GM19035 (cell line): ENCODE data around the gene KCNK1.
"Not testable (repeated sequence)": the region's sequence is repeated elsewhere in the genome, so short reads cannot be mapped to it uniquely, and the experiment has no call there.

Source experiments
- ATAC-seq: cut with Tn5 transposase; IDR thresholded peaks from one replicate; pipeline ENCODE4 v1.9.1; 2021; ENCODE audit not compliant: unreplicated experiment

KCNK1 gene

DNA sequence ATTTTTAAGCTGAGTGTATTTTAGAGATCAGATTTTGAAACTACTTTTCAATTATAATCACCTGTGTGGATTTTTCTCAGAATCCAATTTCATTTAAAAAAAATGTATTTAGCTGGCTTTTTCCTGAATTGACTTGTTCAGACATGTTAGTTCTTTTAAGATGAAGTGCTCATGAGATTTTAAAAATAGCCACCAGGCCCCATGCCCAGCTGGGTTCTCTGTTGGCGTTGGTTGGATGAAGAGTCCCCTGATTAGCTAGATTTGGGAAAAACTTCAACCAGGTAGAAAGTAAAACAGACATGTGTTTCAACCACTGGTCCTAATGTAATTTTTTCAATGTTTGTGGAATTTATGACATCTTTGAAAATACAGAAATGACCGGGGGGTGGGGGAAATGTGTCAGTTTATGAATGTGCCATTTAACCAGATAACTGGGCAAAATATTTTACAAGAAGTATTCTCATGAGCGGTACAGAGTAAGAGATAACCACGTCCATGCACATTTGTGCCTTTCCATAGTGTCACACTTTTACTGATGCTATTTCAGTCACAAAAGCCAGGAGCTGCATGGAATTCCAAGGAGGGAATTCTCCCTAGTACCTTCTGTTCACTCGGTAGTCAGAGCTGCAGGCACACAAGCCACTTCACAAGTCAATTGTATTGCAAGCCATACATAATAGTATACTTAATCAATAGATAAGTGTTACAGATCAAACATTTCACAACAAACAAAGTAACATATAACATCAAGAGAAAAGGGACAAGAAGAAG, 51.1 kb downstream of the KCNK1 start:
- no peak for ATAC-seq

DNA sequence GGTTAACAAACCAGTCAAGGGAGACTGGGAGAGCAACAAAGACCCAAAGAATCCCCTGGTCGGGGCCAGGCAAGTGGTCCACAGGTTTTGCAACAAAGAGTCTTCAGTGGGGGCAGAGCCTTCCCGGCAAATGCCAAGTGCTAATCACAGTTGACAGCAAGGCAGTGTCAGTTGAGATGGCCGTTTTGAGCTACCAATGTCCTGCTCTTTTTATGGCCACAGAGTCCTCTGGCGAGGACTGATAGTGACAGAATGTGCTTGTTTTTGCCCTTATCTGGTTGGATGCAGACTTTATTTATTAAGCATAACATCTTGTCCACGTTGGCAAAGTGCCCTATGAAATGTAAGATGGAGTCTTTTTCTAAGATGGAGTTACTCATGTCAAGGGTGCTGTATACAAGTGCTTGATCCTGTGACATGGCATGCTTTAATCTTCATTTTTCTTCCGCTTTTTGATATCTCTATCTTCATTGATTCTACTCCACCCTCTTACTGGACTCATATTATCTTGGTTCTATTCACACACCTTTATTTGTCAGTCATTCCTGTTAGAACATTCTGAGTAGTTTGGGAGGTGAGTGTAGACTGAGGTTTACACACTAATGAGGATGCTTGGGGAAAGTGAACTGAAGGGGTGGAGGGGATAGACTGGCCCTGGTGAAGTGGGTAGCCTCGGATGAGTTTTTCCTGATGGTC, 51.8 kb downstream of the KCNK1 start:
- ATAC-seq = no peak

DNA sequence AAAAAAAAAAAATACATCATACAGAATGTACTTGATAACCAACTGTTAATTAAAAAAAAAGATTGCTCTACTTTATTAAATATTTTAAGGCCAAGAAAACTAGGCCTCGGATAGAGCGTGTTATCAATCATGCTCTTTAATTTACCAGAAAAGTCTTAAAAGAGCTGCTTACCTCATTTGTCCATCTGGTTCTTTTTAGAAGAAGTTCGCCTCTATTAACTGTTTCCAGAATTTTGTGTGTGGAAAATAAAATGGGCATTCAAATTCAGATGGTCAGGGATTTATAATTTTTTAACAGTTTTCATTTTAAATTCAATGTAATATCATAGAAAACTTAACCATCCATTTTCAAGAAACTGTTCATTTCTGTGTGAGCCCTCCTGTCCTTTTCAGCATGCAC, 53.8 kb downstream of the KCNK1 start:
- no peak for ATAC-seq

DNA sequence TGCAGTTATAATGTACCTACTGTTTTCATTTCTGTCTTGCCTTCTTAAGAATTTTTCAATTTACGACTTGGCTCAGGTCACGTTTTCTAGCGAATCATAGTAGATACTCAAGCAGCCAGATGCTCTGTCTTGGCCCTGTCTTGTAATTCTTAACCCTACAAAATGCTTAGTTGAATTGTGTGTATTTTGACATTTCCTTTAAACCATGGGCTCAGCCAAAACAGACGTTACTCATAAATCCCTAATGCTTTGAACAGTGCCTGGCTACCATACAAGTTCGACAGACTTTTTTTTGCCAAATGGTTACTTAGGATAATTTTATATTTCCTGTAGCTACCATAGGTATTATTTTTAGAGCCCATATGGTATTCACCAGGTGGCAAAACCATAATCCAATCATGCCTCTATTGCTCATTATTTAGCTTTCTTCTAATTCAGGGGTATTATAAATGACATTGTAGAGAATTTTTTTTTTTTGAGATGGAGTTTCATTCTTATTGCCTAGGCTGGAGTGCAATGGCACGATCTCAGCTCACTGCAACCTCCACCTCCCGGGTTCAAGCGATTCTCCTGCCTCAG, 54.3 kb downstream of the KCNK1 start:
- ATAC-seq = no peak

DNA sequence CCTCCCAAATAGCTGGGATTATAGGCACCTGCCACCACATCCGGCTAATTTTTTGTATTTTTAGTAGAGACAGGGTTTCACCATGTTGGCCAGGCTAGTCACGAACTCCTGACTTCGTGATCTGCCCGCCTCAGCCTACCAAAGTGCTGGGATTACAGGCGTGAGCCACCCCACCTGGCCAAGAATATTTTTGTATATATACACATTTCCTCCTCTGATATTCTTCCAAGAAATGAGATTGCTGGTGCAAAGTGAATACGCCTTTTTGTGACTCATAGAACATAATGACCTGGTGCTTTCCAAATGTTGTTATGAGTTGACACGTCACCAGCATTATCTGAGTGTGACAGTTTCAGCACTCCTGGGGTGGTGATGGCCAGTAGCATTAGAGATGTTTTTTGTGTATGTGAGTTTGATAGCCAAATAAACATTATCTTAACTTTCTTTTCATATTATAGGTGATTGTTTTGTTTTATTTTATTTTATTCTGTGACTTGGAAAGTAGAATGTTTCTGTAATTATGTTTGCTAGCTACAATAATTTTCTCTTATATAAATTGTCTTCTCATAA, 54.9 kb downstream of the KCNK1 start:
- ATAC-seq = peak; percentile 71

DNA sequence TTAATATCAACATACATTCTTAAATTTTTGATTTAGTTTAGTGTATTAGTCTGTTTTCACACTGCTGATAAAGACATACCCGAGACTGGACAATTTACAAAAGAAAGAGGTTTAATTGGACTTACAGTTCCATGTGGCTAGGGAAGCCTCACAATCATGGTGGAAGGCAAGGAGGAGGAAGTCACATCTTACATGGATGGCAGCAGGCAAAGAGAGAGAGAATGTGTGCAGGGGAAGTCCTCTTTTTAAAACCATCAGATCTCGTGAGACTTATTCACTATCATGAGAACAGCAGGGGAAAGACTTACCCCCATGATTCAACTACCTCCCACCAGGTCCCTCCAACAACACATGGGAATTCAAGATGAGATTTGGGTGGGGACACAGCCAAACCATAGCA, 56.5 kb downstream of the KCNK1 start:
- not testable (repeated sequence) for ATAC-seq

DNA sequence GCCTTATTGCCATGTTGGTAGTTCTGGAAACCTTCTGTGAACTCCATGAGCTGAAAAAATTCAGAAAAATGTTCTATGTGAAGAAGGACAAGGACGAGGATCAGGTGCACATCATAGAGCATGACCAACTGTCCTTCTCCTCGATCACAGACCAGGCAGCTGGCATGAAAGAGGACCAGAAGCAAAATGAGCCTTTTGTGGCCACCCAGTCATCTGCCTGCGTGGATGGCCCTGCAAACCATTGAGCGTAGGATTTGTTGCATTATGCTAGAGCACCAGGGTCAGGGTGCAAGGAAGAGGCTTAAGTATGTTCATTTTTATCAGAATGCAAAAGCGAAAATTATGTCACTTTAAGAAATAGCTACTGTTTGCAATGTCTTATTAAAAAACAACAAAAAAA, 57.4 kb downstream of the KCNK1 start:
- ATAC-seq = no peak

DNA sequence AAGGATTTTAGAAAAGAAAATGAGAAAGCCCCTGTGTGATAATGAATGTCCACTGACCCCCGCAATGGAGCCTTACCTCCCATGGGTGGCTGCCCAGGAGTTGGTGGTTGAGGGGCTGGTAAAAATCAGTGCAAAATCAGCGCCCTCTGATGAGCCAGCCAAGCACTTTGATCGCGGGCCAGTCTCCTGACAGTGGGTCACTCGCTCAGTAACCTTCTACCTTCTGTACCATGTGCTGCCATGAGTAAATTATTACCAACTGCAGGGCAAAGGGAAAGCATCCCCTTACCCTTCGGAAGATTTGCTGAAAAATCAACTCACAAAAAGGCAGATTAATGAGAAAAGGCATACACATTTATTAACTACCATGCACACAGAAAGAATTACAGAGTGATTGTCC, 58.8 kb downstream of the KCNK1 start:
- ATAC-seq = no peak

DNA sequence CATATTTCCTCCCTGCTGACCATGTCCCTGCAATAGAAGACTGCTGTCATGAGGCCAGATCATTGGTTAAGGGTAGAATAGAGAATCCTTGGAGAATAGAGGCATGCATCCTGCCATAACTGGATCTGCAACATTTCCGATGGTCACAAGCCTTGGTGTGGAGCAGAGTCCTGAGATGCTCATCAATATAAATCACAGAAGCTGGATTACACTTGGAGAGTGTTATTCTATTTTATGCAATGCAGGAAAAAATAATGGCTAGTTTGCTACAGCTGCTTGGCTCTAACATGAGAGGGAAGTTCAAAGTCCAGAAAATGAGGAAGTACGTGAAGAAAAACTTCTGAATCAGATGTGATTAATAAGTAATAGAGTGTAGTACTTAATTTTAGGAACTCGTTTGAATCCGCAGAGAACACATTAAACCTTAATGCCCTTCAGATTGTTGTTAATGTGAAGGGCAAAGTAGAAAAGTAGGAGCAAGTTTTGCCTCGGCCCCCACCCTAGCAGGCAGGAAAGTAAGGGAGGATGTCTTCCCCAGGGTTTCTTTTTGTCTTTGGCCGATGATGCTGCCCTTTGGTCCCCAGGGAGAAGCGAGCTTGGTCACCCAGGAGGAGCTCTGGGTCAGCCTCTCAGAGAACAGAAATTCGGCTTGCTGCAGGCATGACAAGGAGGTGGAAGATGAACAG, 59.5 kb downstream of the KCNK1 start:
- ATAC-seq = no peak

DNA sequence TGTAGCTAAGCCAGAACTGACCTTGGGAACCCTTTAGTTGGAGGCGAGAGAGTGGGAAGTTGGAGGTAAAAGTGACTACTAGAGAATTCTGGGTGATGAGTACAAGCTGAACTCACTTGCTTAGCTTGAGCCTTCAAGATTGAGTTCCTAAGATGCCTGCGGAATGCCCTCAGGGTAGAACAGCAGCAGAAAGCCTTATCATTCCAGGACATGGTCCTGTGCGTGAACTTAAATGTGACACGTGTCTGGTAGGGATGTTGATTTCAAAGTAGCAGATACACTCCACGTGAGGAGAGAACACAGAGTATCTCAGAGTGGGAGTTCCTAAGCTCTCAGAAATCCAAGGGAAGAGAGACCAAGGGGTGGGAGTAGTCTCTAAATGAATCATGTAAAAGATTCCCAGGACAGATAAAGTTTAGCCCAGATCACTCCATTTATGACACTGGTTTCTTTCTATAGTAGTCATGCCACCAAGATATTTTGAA, 60.1 kb downstream of the KCNK1 start:
- no peak for ATAC-seq

DNA sequence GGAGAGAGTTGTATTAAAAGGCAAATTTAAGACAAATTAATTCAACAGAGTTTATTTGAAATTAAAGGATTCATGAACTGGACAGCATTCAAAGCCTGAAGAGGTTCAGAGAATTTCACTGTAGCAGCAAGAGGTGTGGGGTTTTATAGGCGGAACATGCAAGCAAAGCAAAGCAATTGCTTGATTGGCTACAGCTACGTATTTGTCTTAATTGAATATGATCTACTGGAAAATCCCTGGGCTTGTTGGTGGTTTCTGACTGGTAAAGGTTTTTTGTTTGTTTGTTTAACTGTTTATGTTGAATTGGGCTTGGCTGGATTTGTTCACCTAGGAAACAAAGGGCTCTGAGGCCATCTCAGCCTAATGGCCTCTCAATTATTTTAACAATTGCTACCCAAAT, 61.5 kb downstream of the KCNK1 start:
- ATAC-seq = no peak

DNA sequence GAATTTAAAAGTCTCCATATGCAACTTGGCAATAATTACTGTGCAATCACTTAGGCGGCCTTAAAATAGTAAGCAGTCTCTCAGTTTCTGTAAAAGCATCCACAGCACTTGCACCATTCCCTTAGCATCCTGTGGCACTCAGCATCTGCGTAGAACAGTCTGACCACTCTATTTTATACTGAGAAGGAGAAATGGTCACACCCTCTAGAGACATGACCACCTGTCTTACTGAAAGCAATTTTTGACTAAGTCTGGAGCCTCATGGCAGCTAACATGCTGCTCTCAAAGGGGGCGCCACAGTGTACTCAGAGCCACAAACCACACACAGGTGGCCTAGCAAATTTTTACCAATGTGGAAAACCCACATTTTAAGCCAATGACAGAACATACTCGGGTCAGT, 62.0 kb downstream of the KCNK1 start:
- peak; percentile 89 for ATAC-seq

DNA sequence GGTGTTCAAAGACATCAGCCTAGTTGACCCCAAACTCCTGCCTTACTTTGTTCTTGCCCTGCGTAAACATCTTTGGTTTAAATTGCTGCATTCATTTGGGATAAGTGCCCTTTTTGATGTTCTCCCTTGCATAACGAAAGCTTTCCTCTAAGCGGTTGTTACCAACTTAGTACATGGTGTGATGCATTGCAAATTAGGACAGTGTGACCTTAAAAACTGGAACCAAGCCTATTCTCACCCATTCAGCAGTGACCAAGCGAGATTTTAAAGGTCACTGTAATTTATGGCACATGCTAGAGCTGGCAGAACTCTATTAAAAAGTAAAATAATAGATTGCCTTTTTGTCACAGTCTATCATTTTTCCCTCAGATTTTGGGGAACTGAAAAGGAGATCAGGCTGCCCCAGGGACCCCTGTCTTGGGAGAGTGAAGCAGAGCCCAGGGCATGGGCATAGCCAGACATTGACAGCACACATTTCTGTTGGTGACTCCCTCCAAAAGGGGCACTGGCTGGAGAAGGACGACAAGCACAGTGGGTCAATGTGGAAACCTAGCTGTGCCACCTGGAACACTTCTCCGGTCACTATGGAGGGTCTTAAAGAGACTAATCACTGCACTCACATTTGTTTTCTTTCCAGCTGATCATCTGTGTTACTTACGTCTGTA, 63.9 kb downstream of the KCNK1 start:
- no peak for ATAC-seq

DNA sequence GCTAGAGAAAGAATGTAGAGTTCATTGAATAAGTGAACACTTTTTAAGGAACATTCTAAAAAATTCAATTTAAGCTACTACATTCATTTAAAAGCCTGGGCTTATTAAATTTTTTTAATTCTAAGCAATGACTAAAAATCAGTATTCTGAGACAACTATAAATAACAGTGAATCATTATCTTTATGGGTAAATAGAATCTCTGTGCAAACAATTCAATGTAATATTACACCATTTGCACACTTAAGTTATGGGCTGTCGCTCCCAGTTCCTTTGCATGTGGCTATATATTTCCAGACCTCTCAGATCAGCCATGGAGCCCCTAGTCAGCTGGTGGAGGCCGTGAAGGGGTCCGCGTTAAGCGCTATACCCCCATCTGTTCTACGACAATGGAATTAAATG, 65.1 kb downstream of the KCNK1 start:
- ATAC-seq = no peak

DNA sequence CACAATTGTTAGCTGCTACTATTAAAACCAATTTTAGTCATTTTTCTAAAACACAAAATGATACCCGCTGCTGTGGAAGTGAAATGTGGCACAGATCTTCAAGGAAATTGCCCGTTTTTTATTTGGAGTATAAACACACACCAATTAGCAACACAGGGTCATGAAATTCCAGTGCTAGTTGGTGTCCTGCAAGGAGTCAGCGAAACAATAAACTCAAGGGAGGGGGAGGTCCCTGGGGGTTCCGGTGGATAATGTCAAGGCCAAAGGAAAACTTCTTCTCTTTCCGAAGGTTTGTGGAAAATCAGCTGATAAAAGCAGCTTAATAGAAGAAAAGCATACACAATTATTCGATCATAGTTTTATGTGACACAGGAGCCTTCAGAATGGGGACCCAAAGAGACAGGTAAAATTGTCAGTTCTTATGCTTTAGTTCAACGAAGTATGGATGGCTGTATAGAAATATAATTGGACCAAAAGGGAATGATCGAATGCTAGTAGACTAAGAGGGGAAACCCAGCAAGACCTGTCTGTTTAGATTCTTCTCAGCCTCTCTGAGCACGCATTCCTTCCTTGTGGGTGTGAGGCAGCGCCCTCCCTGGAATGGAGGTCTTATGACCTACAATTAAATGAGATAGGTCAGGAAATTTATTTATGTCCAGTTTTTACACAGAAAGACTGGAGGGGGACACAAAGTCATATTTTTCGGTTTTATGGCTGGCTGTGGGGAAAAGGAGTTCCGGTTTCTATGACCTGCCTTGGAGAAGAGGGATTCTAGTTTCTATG, 65.9 kb downstream of the KCNK1 start:
- no peak for ATAC-seq

DNA sequence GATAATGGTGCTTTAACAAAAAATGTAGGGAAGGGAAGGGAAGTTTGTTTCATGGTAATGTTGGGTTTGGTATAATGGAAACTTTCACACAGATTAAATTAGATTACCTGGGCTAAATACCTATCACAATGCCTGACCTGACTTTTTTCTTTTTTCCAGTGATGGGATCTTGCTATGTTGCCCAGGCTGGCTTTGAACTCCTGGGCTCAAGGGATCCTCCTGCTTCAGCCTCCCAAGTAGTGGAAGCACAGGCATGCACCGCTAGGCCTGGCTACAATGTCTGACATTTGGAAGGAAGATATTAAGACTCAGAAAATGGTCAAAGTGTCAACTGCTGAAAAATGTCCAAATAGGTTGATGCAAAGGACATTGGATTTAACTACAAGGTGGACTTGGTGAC, 67.4 kb downstream of the KCNK1 start:
- ATAC-seq = no peak

DNA sequence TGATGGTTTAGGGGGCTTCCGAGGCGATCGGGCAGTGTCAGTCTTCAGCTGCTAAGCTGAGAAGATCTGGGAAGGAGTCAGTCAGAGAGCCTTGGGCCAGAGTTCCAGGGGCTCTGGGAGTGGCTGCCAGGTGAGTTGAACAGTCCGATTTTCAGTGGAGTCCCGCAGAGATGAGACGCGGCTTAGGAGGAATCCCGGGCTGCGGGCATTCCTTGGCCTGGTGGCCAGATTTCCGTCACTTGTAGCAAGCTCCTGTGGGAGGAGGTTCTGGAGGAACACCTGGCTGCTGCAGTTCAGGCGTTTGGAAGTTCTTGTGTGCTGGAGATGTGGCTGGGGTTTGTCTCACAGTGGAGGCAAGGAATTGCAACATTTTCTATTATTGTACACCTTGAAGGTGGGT, 72.7 kb downstream of the KCNK1 start:
- ATAC-seq = not testable (repeated sequence)

DNA sequence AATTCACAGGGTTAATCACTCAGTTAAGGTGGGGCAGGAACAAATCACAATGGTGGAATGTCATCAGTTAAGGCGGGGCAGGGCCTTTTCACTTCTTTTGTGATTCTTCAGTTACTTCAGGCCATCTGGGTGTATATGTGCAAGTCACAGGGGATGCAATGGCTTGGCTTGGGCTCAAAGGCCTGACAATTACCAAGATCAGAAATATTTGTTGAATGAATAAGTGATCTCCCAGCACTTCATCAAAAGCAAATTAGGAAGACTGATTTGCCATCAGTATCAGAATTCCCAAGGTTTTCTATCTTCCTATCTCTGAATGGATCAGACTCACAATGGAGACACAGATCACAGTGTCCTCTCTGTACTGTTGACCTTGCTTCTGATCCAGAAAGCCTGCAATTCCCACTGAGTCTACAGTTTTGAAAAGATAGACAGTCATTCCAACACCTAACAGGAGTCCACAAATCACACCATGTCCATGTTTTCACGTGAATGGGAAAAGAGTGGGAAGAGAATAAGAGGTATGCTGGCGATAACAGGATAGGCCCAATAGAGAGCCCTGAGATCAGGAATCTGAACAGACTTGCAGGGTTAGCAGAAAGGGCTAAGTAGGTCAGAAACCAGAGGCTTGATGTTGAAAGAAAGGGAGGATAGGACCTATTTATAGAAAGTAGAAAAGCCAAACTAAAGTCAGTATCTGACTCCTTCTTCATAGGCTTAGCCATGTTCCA, 75.3 kb downstream of the KCNK1 start:
- ATAC-seq = no peak

DNA sequence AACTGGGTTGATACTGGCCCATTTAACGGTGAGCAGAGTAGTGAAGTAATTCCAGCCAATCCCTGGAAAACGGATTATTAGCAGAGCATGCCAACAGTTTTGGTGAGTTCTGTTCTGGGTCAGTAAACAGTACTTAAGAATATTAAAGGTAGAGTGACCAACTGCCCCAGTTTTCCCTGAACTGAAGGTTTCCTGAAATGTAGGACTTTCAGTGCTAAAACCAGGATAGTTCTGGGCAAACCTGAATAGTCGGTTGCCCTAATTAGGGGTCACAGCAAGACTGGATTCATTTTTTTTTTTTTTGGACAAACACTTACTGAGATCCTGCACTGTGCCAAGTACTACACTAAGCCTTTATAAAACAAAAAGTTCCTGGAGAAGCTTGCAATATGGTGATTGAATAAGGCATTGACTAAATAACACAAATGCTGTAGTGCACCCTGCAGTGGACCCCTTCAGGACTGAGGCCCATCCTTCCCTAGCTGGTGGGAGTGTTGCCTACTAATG, 75.9 kb downstream of the KCNK1 start:
- ATAC-seq = no peak
